T47D (cell line): Measurements from ENCODE around the gene GLB1L3.
"Not testable (repeated sequence)": the region's sequence is repeated elsewhere in the genome, so short reads cannot be mapped to it uniquely, and the experiment has no call there.

Experiments used
- DNase-seq, 2 experiments: peaks; one replicate each; pipeline versions ENCODE4 v3.0.0 to v3.0.0-alpha.2; 2011 to 2012; ENCODE audit warnings: low read depth in 1 of 2, low spot score in 1 of 2
- JUND ChIP-seq: IDR thresholded peaks from 2 replicates; pipeline ENCODE4 v1.6.1; 2012; ENCODE audit warnings: low read depth
- in situ Hi-C: cut with HindIII; loops from 2 replicates; pipeline ENCODE4 v1.10.0; 2016; ENCODE audit warnings: low sequenced_read_pairs, low pct_unique_long_range_greater_than_20kb

Gene GLB1L3

GRCh38 chr11:134242376-134242775 is 33.8 kb upstream of the GLB1L3 start:
- no peak for TF ChIP-seq JUND
- no peak for DNase-seq
- in situ Hi-C loops: no loop called here

GRCh38 chr11:134243913-134244312 is 32.3 kb upstream of the GLB1L3 start:
- no peak for DNase-seq
- no peak for TF ChIP-seq JUND
- in situ Hi-C loops: no loop called here

- TF ChIP-seq JUND: no peak
- peak; percentile 72 to 82 for DNase-seq
- in situ Hi-C loops: no loop called here
These were observed 31.6 kb upstream of the GLB1L3 start for GRCh38 chr11:134244593-134244992.

GRCh38 chr11:134245434-134245833 is 30.7 kb upstream of the GLB1L3 start:
- in situ Hi-C loops: no loop called here
- DNase-seq: no peak
- no peak for TF ChIP-seq JUND

GRCh38 chr11:134246100-134246499 is 30.1 kb upstream of the GLB1L3 start:
- in situ Hi-C loops: no loop called here
- no peak for TF ChIP-seq JUND
- no peak for DNase-seq

- in situ Hi-C loops: no loop called here
- no peak for TF ChIP-seq JUND
- no peak for DNase-seq
These were observed 29.5 kb upstream of the GLB1L3 start for GRCh38 chr11:134246678-134247077.

GRCh38 chr11:134248910-134249480 is 27.2 kb upstream of the GLB1L3 start:
- TF ChIP-seq JUND: no peak
- in situ Hi-C loops: no loop called here
- DNase-seq: no peak

GRCh38 chr11:134250246-134250645 is 25.9 kb upstream of the GLB1L3 start:
- in situ Hi-C loops: no loop called here
- no peak for TF ChIP-seq JUND
- DNase-seq: no peak

- in situ Hi-C loops: no loop called here
- no peak for DNase-seq
- TF ChIP-seq JUND: no peak
These were observed 25.5 kb upstream of the GLB1L3 start for GRCh38 chr11:134250675-134251074.

GRCh38 chr11:134252346-134253187 is 23.6 kb upstream of the GLB1L3 start:
- peak in 1 of 2 experiments; percentile 67 for DNase-seq
- in situ Hi-C loops: no loop called here

GRCh38 chr11:134253188-134253993 is 22.8 kb upstream of the GLB1L3 start, which contains the start of the genes ACAD8 and THYN1:
ACAD8 (plus strand) TSS chr11:134253568; CDS start chr11:134253601, 33 bp downstream.
THYN1 (minus strand) TSS chr11:134253352; CDS start chr11:134252882, 470 bp downstream.
- DNase-seq: peak; percentile 99
- in situ Hi-C loops: no loop called here
- no peak for TF ChIP-seq JUND

More at GRCh38 chr11:134252346-134253187, 23.6 kb upstream of the GLB1L3 start:
- 0 out of 2 replicates have a peak, but pooled peaks have one; percentile 28 for TF ChIP-seq JUND

- no peak for TF ChIP-seq JUND
- DNase-seq: no peak
- in situ Hi-C loops: no loop called here
These were observed 21.6 kb upstream of the GLB1L3 start for GRCh38 chr11:134254433-134255183.

- in situ Hi-C loops, DNase-seq: not testable (repeated sequence)
These were observed 21.0 kb upstream of the GLB1L3 start for GRCh38 chr11:134255184-134255561.
